Fibroblast of lung (primary cell): ENCODE results near the gene UBAP1. TPM values are rescaled to one million over a fixed set of nuclear protein-coding genes. Genes with fewer than 3 reads are reported as not detected.

Source experiments
- DNase-seq, 2 donors: peaks; one replicate each; pipeline versions ENCODE4 v3.0.0 to v3.0.0-alpha.2; 2010; ENCODE audit warnings: low read depth in 2 of 2
- H2AFZ ChIP-seq: 2 replicates; pipeline ENCODE4 v1.5.1; 2012; ENCODE audit warnings: low read length, control low read depth, inconsistent platforms
- H3K27ac ChIP-seq: 2 replicates; pipeline ENCODE4 v1.5.1; 2011; ENCODE audit warnings: low read length, control low read depth; ENCODE audit not compliant: insufficient read depth
- H3K27me3 ChIP-seq: 2 replicates; pipeline ENCODE4 v1.5.1; 2011; ENCODE audit warnings: mild to moderate bottlenecking, low read length; ENCODE audit not compliant: control insufficient read depth, insufficient read depth
- H3K36me3 ChIP-seq: 2 replicates; pipeline ENCODE4 v1.5.1; 2011; ENCODE audit warnings: low read length; ENCODE audit not compliant: control insufficient read depth, insufficient read depth
- H3K4me1 ChIP-seq: 2 replicates; pipeline ENCODE4 v1.5.1; 2011; ENCODE audit warnings: low read length; ENCODE audit not compliant: control insufficient read depth, insufficient read depth; ENCODE audit errors: extremely low read depth
- H3K4me2 ChIP-seq: 2 replicates; pipeline ENCODE4 v1.5.1; 2011; ENCODE audit warnings: low read length, control low read depth; ENCODE audit not compliant: insufficient read depth; ENCODE audit errors: extremely low read depth
- H3K4me3 ChIP-seq, 4 experiments: fragments of 200-600 bp in 1 of 4; sonication (generic) in 1 of 4; replicated peaks in 1 of 4; 2 replicates each; pipeline ENCODE4 v1.5.1; 2011 to 2016; ENCODE audit warnings: low read length in 4 of 4, low read depth in 3 of 4, mild to moderate bottlenecking in 3 of 4, control low read depth in 2 of 4, inconsistent platforms in 1 of 4, mixed read lengths in 1 of 4; ENCODE audit not compliant: insufficient read depth in 1 of 4; ENCODE audit errors: control extremely low read depth in 1 of 4
- H3K79me2 ChIP-seq: 2 replicates; pipeline ENCODE4 v1.5.1; 2012; ENCODE audit warnings: mild to moderate bottlenecking, low read length, inconsistent platforms; ENCODE audit not compliant: control insufficient read depth, insufficient read depth
- H3K9ac ChIP-seq: 2 replicates; pipeline ENCODE4 v1.5.1; 2011; ENCODE audit warnings: mild to moderate bottlenecking, low read length, control low read depth; ENCODE audit not compliant: insufficient read depth
- H3K9me3 ChIP-seq: 2 replicates; pipeline ENCODE4 v1.5.1; 2012; ENCODE audit warnings: low read depth, low read length; ENCODE audit not compliant: control insufficient read depth, insufficient read depth
- H4K20me1 ChIP-seq: 2 replicates; pipeline ENCODE4 v1.5.1; 2011; ENCODE audit warnings: low read length; ENCODE audit not compliant: control insufficient read depth, insufficient read depth; ENCODE audit errors: extremely low read depth
- CTCF ChIP-seq, 2 donors: IDR thresholded peaks in 1 of 2; conservative IDR thresholded peaks in 1 of 2; 1 replicate in 1 of 2; 2 replicates in 1 of 2; pipeline ENCODE4 v1.5.1; 2011 to 2012; ENCODE audit warnings: low read length in 2 of 2, control low read depth in 1 of 2, inconsistent platforms in 1 of 2, low read depth in 1 of 2, mild to moderate bottlenecking in 1 of 2
- EZH2 ChIP-seq: IDR thresholded peaks from 2 replicates; pipeline ENCODE4 v1.5.1; 2012; ENCODE audit warnings: low read length, control low read depth, mild to moderate bottlenecking; ENCODE audit errors: missing control alignments
- polyA minus RNA-seq: library from RNA; depleted of rRNA, polyadenylated mRNA; stranded (reverse); fragments of >200 nt; gene quantifications from 2 replicates; pipeline ENCODE4 v1.2.3, GENCODE V29; 2011; ENCODE audit warnings: low replicate concordance
- polyA plus RNA-seq, 2 donors: library from polyadenylated mRNA; depleted of rRNA in 1 of 2; stranded (reverse) in 1 of 2; unstranded in 1 of 2; fragments of >200 nt; gene quantifications; 2 replicates each; pipeline ENCODE4 v1.2.1, GENCODE V29; 2011 to 2012; ENCODE audit warnings: missing spikeins in 1 of 2
- total RNA-seq: library from RNA; depleted of rRNA; stranded (reverse); fragments of >200 nt; gene quantifications from 2 replicates; pipeline ENCODE4 v1.2.1, GENCODE V29; 2014

The UBAP1 gene
- total RNA-seq (32.1 and 41.6 TPM in 2 replicates), polyA plus RNA-seq (57.6 and 58.1 TPM in 2 replicates), polyA minus RNA-seq (64.9 and 90.3 TPM in 2 replicates)
- polyA plus RNA-seq (2012): 37.5 and 38.3 TPM in 2 replicates

GRCh38 chr9:34178436-34179212 is at the start of gene UBAP1:
Gene UBAP1, plus strand, starts transcription at chr9:34179043. Its CDS starts 41,872 bp downstream, at chr9:34220915.
- peaks cover 39% of the 10 kb centered on the region for H3K79me2 ChIP-seq
- peak within 1 kb of the TSS; percentile 90 for H3K9ac ChIP-seq
- peak; percentile 97 to 98 for DNase-seq
- H3K9me3 ChIP-seq: no peaks in the 10 kb centered on the region
- TF ChIP-seq EZH2 (no peak), CTCF (conservative IDR thresholded peaks at IDR 0.05 in 1 of 2, IDR thresholded peaks at IDR 0.05 in 1 of 2; ENCODE audit: low read depth in 1 of 2, low read length in 2 of 2) (no peak)
- no peaks in the 10 kb centered on the region for H4K20me1 ChIP-seq
- peak within 1 kb of the TSS; percentile 81 for H3K27ac ChIP-seq
- H3K27me3 ChIP-seq: no peaks in the 10 kb centered on the region
- H3K36me3 ChIP-seq: no peaks in the 10 kb centered on the region
- peak within 1 kb of the TSS; percentile 94 for H3K4me2 ChIP-seq
- H3K4me1 ChIP-seq: no peaks in the 10 kb centered on the region
- peak within 1 kb of the TSS; percentile 98 for H2AFZ ChIP-seq
- H3K4me3 ChIP-seq: peak within 1 kb of the TSS; percentile 53 to 100 (median 80)

GRCh38 chr9:34131571-34131970 is 47.3 kb upstream of the UBAP1 start:
- no peak overlapping the region for H3K4me2 ChIP-seq
- no peak overlapping the region for H3K9ac ChIP-seq
- H3K4me3 ChIP-seq: no peak overlapping the region
- no peak for DNase-seq
- no peak overlapping the region for H3K27ac ChIP-seq
- H3K4me1 ChIP-seq: no peaks in the 10 kb centered on the region
- H4K20me1 ChIP-seq: no peaks in the 10 kb centered on the region
- H3K9me3 ChIP-seq: no peaks in the 10 kb centered on the region
- no peaks in the 10 kb centered on the region for H3K79me2 ChIP-seq
- no peaks in the 10 kb centered on the region for H3K36me3 ChIP-seq
- no peak overlapping the region for H2AFZ ChIP-seq
- no peaks in the 10 kb centered on the region for H3K27me3 ChIP-seq
- TF ChIP-seq EZH2: no peak
- no peak for TF ChIP-seq CTCF (conservative IDR thresholded peaks at IDR 0.05 in 1 of 2, IDR thresholded peaks at IDR 0.05 in 1 of 2; ENCODE audit: low read depth in 1 of 2, low read length in 2 of 2)

- Histone ChIP-seq H3K27ac (no peak overlapping the region), H3K4me2 (no peak overlapping the region), H3K4me3 (no peak overlapping the region), H3K36me3 (no peaks in the 10 kb centered on the region), H3K9ac (no peak overlapping the region), H2AFZ (no peak overlapping the region), H3K4me1 (no peaks in the 10 kb centered on the region), H3K27me3 (no peaks in the 10 kb centered on the region), H3K79me2 (no peaks in the 10 kb centered on the region), H3K9me3 (no peaks in the 10 kb centered on the region), H4K20me1 (no peaks in the 10 kb centered on the region)
- DNase-seq: no peak
- TF ChIP-seq EZH2 (no peak), CTCF (conservative IDR thresholded peaks at IDR 0.05 in 1 of 2, IDR thresholded peaks at IDR 0.05 in 1 of 2; ENCODE audit: low read depth in 1 of 2, low read length in 2 of 2) (no peak)
These were observed 45.4 kb upstream of the UBAP1 start for GRCh38 chr9:34133436-34133949.
